NT2/D1 (cell line): ENCODE results near the gene LHX3.

Experiments
- SUZ12 ChIP-seq: IDR thresholded peaks from 2 replicates; pipeline ENCODE4 v1.6.1; 2011; ENCODE audit not compliant: insufficient read length, insufficient read depth; ENCODE audit errors: extremely low read depth
- YY1 ChIP-seq: IDR thresholded peaks from 2 replicates; pipeline ENCODE4 v1.6.1; 2011; ENCODE audit not compliant: insufficient read length, insufficient read depth
- ZNF274 ChIP-seq: IDR thresholded peaks from 2 replicates; pipeline ENCODE4 v1.6.1; 2011; ENCODE audit warnings: mild to moderate bottlenecking, low read depth, low read length

DNA sequence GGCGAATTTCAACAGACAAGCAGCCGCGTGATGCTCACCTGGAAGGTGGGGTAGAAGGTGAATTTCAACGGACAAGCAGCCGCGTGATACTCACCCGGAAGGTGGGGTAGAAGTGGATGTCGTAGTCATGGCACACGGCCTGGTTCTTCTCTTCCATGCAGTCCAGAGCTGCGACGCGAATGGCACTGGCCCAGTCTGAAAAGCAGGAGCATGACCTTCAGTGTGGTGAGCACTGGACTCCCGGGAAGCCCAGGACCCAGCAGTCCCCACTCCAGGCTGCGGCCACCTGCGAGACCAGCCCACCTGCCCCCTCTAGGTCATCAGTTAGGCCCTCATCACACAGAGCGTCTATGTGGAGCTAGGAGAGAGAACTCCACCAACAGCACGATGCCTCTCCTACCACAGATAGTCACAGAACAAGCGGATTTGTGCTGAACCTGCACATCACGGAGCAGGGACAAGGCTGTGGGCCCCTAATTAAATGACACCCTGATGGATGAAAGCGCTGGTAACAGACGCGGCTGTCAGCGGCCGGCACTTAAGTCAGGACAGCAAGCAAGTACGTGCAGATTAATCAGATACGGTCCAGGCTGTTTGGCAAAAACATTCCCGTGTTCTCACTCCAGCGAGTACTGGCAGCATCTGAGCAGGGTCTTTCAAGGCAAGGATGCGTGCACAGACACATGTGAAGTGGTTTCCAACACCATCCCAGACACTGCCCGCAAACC is 21.9 kb upstream of the LHX3 start:
- TF ChIP-seq YY1 (no peak), ZNF274 (no peak), SUZ12 (no peak)
